Activated CD8-positive, alpha-beta memory T cell treated with anti-CD3 and anti-CD28 coated beads, Interleukin-2, amount 50 U/mL, for 24 hours (primary cell): ENCODE data around the gene GLCCI1.

Source experiments
- DNase-seq: peaks from one replicate; pipeline ENCODE4 v3.0.0-alpha.2; 2020; ENCODE audit errors: extremely low read depth

GLCCI1 gene

GRCh38 chr7:7968544-7969305 lies at the start of gene GLCCI1:
GLCCI1 (plus strand) TSS chr7:7968796; CDS start chr7:7969351, 555 bp downstream.
- peak; percentile 92 for DNase-seq

DNA sequence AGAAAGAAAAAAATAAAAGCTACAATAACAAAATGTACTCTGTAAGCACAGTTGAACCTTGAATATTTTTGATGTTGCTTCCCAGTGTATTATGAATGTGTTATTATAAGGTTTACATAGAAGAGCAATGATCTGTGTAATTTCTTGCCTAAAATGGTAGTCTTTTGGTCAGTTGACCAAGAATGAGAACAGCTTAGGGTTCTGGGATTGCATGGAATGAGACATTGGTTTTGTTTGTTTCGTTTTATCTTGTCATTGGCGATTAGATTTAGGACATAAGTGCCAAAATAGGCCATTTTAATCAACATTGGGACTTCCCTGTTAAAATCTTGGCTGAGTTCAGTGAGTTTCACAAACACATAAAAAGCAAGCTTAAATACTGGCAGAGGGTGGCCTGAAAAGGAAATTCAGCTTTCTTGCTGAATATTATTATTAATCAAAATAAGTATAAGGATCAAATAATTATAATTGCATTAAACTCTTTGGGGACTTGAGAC lies 49.1 kb upstream of the GLCCI1 start:
- no peak for DNase-seq

DNA sequence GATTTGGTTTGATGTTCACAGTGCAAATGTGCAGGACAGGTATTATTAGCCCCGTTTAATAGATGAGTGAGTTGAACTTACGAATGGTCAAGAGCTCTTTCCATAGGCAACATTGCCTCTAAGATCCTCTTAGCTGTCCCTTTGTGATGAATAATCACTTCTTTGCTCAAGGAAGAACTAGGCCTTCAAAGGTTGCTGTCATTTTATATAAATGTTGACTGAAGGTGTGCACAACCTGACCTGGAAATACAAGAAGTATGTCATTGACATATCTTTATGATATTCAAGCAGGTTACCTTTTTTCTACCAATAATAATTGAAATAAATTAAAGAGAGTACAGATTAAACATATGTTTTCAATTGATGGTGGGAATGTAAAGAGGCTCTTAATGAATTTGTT lies 48.5 kb upstream of the GLCCI1 start:
- DNase-seq: no peak

DNA sequence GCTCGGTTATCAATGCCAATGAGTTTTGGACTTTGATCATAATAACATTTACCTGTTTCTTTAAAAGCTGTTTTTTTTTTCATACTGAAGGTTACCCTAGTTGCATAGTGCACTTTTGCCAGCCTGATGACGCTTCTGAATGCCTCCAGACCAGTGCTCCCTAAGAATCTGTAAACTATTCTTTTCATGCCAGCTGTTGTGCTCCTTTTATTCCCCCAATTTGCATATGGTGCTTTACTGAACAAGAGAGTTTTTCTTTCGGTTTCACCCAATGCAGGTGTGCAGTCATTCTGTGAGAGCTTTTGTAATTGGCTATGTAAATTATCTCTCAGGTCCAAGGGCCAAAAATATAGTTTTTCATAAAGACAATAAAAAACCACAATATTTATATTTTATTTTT lies 48.1 kb upstream of the GLCCI1 start:
- DNase-seq: no peak

DNA sequence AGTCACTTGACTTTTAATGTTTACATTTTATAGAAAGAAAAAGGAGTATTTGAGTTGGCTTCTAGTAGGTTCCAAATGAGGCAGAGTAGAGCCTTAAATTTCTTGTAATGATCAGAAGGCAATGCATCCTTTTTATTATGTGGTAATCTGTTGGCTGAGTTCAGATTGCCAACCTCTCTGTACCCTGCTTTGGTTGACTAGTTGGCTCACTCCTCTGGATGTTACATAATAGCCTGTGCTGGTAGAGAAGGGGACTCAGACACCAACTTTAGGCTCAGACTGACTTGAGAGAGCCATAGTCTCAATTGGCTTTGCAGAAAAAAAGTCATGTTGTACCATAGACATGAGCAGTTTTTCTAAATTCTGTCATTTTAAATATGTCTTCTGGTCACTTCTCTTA lies 46.8 kb upstream of the GLCCI1 start:
- no peak for DNase-seq

DNA sequence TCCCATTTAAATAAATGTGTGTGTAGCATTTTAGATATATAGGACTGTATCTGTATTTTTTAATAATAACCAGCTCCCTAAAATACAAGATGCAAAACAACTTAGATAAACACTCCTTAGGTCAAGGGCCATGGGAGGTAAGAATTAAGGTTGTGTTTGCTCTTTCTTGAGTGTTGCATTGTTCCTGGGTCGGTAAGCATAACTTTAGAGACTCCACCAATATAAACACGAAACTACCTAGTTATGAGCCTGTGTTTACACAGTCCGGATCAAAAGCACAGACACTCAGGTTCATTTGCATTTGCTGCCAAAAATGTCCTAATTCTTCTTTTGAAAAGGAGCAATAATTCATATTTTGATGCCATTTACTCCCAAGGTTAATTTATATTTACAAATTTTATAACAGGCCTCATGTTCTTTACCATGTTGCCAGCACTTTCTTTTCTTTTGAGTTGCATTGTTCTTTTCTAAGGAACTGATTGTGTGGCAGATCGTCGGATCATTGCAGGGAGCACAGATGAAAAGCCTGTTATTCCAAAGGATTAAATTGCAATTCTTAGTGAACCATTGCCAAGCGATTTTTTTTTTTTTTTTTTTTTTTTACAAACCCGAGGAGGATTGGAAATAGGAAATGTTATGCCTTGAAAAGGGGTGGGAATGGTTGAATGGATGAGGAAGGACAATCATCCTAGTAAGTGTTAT lies 45.8 kb upstream of the GLCCI1 start:
- DNase-seq: no peak

- no peak for DNase-seq
Observed at GRCh38 chr7:7923818-7924217, 44.8 kb upstream of the GLCCI1 start.

- DNase-seq: no peak
Observed at GRCh38 chr7:7924303-7924702, 44.3 kb upstream of the GLCCI1 start.

GRCh38 chr7:7931626-7932025 lies 37.0 kb upstream of the GLCCI1 start:
- DNase-seq: no peak

DNA sequence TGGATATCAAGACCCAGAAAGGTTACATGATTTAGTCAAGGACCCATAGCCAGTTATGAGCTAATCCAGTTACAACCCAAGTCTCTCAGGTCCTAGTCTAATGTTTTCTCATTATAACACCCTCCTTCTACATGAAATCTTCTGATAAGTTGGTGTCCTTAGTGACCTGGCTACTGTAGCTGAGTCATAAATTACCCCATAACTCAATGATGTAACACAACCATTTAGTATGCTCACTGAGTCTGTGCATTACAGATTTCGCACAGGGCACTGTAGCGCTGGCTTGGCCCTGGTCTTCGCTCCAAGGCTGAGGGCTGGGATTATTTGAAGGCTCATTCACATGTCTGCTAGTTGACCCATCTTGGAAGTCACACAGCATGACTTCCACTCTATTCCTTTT lies 36.0 kb upstream of the GLCCI1 start:
- DNase-seq: no peak

DNA sequence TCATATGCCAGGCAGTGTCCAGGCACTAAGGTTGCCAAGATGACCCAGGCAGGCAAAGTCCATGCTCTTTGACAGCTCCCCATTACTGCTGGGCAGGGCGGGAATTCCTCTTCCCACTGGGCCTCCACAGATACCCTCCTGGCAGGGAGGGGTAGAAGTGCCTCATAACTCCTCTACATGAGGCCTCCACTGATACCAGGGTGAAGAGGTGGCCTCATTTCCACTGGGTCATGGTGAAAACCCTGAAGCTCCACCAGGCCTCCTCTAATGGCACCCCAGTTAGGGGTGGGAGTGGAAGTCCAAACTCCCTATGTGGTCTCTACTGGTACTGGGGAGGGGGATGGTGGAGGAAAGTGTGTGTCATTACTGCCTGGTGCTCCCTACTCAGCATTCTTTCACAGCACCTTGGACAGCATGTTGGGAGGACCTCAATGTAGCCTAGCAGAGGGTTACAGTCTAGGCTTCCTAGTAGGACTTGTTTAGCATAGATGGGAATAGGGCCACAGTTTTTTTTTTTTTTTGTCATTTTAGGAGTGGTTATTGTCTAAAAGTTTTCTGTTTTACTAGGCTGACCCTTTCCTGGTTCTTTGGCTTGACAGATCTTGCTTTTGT lies 34.6 kb upstream of the GLCCI1 start:
- DNase-seq: no peak

DNA sequence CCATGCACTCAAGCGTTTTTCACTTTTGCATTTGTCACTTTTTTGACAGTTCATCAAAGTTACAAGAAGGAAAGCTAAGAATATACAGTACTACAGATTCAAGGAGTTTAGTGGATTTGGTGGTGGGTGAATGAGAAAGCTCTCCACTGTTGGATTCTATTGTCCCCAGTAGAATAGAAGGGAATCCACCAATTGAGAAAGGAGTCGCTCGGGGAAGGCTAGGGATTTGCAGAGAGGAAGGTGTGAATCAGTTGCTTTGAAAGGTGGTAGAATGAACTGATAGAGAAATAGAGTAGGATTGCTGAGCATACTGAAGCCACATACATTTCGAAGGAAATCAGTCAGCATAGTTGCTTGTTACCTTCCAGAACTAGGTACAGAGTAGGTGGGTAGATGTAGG lies 33.7 kb upstream of the GLCCI1 start:
- DNase-seq: no peak

GRCh38 chr7:7938471-7938870 lies 30.1 kb upstream of the GLCCI1 start:
- no peak for DNase-seq

DNA sequence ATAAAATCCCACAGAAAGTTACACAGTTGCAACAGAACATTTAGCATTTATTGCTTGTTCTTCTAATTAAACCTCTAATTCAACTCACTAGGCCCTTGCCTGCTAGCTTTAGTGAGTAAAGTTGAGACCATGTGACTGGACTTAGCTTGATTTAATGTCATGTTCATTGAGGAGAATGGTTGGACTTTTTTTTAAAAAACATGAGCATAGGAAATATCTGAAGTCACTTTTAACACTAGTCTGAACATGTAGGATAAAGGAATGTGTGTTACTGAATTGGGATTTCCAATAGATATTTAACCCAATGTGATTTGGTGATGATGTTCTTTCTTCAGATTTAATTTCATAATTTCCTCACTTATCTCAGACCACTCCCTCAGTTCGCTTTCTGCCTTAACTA lies 24.6 kb upstream of the GLCCI1 start:
- DNase-seq: no peak

DNA sequence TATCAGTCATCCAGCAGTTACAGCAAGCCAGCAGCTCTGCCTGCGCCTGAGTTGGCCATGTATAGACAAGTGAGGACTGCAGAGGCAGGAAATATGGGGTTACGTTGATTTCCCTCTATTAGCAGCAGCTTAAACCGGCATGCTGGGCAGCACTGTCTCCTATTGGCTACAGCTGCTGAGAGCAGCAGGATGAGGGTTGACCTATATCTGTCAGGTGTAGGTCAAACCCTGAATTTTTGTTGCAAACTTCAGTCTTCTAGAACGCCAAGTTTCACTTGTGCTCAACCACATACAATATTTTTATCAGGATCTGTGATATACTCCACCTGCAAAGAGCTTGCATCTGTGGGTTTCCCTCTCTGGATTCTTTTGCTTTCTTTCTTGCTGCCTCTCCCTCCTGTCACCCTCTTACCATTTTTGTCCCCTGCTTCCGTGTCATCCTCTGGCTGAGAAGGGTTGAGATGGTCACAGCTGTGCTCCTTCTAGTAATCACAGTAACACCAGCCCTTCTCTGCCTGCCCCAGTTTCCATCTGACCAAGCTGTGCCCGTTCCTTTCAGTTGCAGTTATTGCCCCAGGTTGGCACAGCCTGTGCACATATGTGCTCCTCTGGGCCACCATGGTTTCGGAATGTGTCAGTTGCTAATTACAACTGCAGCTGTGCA lies 23.8 kb upstream of the GLCCI1 start:
- DNase-seq: no peak

DNA sequence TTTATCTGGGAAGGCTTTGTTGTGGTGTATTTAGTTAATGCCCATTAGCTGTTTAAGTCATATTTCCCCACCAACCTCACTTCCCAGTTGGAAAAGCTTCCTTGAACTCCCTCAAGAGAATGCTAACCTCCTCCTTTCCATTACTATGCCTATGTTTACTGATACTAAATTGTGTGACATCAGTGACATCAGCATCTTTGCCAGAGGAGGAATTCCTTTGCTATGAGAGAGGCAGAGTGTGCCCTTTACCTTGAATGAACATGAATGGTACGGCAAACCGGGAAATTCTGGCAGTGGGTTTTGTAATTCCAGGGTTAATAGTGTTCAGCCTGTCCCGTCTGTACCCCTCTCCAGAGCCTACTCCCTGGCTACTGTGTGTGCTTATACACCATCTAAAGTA lies 22.1 kb upstream of the GLCCI1 start:
- no peak for DNase-seq

DNA sequence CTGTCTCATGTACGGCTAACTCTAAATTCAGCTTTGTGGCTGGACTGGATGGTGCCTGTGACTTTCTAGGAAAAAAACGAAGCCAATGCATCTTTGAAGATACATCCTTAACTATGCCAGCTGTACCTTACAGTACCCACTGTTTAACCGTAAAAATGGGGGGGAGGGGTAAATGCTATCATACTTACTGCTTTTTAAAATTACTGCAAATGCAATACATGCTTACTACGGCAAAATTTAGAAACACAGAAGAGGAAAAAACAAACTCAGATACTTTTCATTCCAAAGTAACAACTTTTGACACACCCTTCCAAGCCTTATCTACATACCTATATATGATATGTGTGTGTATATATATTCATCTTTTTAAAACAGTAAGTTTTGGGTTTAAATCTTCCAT lies 20.4 kb upstream of the GLCCI1 start:
- no peak for DNase-seq

DNA sequence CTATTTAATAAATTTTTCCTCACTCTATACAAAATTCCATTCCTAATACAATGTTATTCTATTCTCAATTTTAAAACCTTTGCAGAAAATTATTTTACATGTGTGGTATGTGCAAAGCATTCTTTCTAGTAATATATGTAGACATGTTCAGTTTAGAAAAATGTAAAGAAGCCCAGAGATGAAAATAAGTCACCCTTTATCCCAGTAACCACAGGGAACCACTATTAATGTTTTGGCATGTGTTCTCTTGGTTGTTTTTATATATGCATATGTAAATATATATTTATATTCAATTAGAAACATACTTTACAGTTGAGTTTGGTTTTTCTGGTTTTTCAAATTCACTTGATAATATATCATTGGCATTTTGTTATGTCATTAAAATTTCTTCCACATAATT lies 14.8 kb upstream of the GLCCI1 start:
- no peak for DNase-seq

DNA sequence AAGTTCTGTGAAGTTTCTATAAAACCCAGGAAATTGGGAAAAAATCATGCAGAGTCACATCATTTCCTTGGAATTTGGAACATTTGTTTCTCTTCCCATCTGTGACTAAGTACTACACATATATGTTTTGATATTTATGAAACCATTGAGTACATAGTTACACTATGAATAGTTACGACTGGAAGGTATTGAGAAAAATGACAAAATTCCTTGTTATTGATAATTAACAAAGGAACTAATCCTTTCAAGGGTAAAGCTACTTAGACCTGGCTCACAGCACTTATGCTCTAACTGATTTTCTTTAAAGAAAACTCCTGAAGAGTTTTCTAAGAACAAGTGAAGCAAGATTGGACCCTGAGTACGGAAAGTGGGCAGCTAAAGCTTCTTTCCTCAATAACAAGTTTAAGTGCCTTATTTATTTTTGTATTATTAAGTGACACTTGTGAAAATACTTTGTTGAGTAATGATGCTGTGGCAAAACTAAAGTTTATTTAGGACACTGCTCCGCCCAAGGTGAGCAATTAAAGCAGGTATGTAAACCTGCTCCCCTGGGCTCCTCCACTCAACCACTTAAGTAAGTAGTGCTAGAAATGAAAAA lies 12.0 kb upstream of the GLCCI1 start:
- DNase-seq: no peak

DNA sequence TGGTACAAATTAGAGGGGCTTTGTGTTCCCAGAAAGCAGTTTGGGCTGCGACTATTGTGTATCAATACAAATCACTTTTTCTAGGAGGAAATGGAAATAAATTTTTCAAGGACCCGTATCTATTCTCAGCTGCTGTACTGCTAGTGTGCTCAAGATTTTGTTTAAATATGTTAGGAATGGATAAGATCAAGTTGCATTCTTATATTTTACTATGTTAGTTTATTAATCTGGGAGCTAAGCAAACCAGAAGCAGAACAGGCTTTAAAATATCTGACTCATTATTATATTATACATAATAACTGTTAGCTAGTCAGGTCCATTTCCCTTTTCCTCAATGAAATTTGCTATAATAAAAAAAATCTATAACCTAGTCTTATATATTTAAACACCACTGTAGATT lies 11.1 kb upstream of the GLCCI1 start:
- no peak for DNase-seq

DNA sequence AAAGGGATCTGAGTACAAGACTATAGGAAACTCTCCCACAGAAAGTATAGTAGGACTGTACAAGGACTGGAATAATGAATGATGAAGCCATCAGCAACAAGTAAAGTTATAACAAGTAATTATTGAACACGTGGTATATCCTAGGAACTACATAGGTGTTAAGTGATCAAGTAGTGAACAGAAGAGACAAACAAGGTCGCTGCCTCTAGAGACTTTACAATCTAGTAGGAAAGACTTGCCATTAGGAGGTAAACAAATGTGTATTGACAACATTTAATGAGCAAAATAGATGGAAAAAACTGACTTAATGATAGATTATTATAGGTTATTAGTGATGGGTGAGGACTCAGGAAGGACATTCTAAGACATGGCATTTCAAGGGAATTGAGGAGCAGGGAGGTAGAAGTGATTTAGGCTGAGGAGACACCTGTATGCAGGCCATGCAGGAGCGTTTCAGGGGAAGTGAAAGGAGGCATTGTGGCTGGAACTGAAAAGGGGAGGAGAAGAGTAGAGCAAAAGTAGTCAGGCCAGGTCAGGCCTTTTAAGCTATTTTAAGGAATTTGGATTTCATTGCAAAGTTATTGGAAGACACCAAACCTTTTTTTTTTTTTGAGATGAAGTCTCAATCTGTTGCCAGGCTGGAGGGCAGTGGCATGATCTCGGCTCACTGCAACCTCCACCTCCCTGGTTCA lies 8.5 kb upstream of the GLCCI1 start:
- no peak for DNase-seq
